Measurements from ENCODE around the gene NCOA3. TPM values are rescaled to one million over a fixed set of nuclear protein-coding genes. Genes with fewer than 3 reads are reported as not detected.
A peak's percentile ranks its signal among the peaks of the same experiment; 100 is the strongest.

Gene NCOA3
- total RNA-seq, 1 experiment from 2014 or later = 31.1 TPM

DNA sequence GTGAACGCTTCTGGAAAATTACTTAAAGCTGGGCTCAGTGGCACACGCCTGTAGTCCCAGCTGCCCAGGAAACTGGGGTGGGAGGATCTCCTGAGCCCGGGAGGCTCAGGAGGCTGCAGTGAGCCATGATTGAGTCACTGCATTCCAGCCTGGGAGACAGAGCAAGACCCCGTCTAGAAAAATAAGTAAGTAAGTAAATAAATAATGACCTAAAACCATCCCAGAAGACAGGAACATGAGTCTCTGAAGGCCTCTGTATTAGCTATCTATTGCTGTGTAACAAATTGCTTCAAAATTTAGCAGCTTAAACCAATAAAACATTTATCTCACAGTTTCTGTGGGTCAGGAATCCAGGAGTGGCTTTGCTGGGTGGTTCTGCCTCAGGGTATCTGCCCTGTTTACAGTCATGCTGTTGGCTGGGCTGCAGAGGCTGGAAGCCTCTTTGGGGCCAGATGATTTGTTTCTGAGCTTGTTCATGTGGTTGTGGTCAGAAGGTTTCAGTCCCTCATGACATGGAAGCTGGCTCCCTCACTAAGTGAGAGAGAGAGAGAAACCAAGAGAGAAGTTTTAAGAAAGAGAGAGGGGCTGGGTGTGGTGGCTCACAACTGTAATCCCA is 48.4 kb upstream of the NCOA3 start:
- Histone ChIP-seq H3K27ac (ENCODE audit: low read length) (peak overlapping the region; percentile 90), H2AFZ (ENCODE audit: low read length) (peak overlapping the region; percentile 72), H3K9ac (ENCODE audit: low read length) (peak overlapping the region; percentile 61), H3F3A (ENCODE audit: low read length, unreplicated experiment) (peaks cover 10% of the 10 kb centered on the region), H3K4me1 (ENCODE audit: insufficient read depth, low read length) (peaks cover 44% of the 10 kb centered on the region), H3K9me2 (replicated peaks; ENCODE audit: low read length) (no peaks in the 10 kb centered on the region), H4K20me1 (ENCODE audit: low read length) (no peaks in the 10 kb centered on the region), H3K36me3 (ENCODE audit: low read depth, low read length) (no peaks in the 10 kb centered on the region), H3K4me3 (ENCODE audit: low read length) (peak overlapping the region; percentile 45), H3K9me3 (ENCODE audit: low read length) (no peaks in the 10 kb centered on the region), H3K4me2 (ENCODE audit: low read length) (peak overlapping the region; percentile 77), H3K79me2 (ENCODE audit: low read length) (no peaks in the 10 kb centered on the region), H3K27me3 (ENCODE audit: low read length) (no peaks in the 10 kb centered on the region)
- TF ChIP-seq, protein P1, sequence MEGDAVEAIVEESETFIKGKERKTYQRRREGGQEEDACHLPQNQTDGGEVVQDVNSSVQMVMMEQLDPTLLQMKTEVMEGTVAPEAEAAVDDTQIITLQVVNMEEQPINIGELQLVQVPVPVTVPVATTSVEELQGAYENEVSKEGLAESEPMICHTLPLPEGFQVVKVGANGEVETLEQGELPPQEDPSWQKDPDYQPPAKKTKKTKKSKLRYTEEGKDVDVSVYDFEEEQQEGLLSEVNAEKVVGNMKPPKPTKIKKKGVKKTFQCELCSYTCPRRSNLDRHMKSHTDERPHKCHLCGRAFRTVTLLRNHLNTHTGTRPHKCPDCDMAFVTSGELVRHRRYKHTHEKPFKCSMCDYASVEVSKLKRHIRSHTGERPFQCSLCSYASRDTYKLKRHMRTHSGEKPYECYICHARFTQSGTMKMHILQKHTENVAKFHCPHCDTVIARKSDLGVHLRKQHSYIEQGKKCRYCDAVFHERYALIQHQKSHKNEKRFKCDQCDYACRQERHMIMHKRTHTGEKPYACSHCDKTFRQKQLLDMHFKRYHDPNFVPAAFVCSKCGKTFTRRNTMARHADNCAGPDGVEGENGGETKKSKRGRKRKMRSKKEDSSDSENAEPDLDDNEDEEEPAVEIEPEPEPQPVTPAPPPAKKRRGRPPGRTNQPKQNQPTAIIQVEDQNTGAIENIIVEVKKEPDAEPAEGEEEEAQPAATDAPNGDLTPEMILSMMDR (conservative IDR thresholded peaks at IDR 0.05; ENCODE audit: low read depth, low read length) = no peak
- no peak for TF ChIP-seq EZH2phosphoT487 (IDR thresholded peaks at IDR 0.05; ENCODE audit: borderline replicate concordance, low read length)
- no TSS peak for BruUV-seq (replicated peaks)
- ChIA-PET POLR2A (ENCODE audit: unreplicated experiment) (interaction anchor here (0.6 kb wide), 1 partner anchor 44 kb away, joined by 3 read pairs; no protein-coding TSS in a partner anchor), CTCF (no interaction called here)
- peak; percentile 99 for ATAC-seq
- intact Hi-C loops (cut with micrococcal nuclease) = loop anchor here (1.0 kb wide), 1 partner anchor 61 kb away; no protein-coding TSS in a partner anchor
- peak; percentile 96 for DNase-seq

DNA sequence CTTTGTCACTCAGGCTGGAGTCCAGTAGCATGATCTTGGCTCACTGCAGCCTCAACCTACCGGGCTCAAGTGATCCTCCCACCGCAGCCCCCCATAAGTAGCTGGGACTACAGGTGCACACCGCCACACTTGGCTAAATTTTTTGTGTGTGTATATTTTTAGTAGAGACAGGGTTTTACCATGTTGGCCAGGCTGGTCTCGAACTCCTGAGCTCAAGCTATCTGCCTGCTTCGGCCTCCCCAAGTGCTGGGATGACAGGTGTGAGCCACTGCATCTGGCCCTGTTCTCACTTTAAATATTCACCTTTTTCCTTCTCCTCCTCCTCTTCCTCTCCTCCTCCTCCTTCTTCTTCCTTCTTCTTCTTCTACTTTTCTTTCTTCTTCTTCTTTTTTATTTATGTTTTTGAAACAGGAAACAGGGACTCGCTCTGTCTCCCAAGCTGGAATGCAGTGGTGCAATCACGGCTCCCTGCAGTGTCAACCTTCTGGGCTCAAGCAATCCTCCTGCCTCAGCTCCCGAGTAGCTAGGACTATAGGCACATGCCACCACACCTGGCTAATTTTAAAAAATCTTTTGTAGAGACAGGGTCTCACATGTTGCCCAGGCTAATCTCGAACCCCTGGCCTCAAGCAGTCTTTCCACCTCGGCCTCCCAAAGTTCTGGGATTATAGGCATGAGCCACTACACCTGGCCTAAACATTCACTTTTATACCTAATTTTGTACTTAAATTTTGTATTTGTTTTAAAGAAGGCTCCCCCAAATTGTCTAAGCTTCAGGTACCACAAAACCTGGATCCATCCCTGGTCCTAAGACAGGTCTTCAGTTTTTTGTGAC is 47.2 kb upstream of the NCOA3 start:
- Histone ChIP-seq H3K36me3 (ENCODE audit: low read depth, low read length) (no peaks in the 10 kb centered on the region), H3K79me2 (ENCODE audit: low read length) (no peaks in the 10 kb centered on the region), H3K27me3 (ENCODE audit: low read length) (no peaks in the 10 kb centered on the region), H3K4me2 (ENCODE audit: low read length) (no peak overlapping the region), H3K27ac (ENCODE audit: low read length) (peak overlapping the region; percentile 90), H3K9ac (ENCODE audit: low read length) (no peak overlapping the region), H3F3A (ENCODE audit: low read length, unreplicated experiment) (peaks cover 10% of the 10 kb centered on the region), H4K20me1 (ENCODE audit: low read length) (no peaks in the 10 kb centered on the region), H3K9me2 (replicated peaks; ENCODE audit: low read length) (no peaks in the 10 kb centered on the region), H3K9me3 (ENCODE audit: low read length) (no peaks in the 10 kb centered on the region), H3K4me1 (ENCODE audit: insufficient read depth, low read length) (peaks cover 45% of the 10 kb centered on the region), H3K4me3 (ENCODE audit: low read length) (no peak overlapping the region), H2AFZ (ENCODE audit: low read length) (no peak overlapping the region)
- TF ChIP-seq, protein P1 (conservative IDR thresholded peaks at IDR 0.05; ENCODE audit: low read depth, low read length) = no peak
- TF ChIP-seq EZH2phosphoT487 (IDR thresholded peaks at IDR 0.05; ENCODE audit: borderline replicate concordance, low read length) (no peak), EZH2 (IDR thresholded peaks at IDR 0.05; ENCODE audit: low read length, unreplicated experiment) (no peak)
- intact Hi-C loops (cut with micrococcal nuclease) = no loop called here
- POLR2A ChIA-PET (ENCODE audit: unreplicated experiment) = no interaction called here
- DNase-seq (no peak), ATAC-seq (no peak)
- no TSS peak for BruUV-seq (replicated peaks)
- CTCF ChIA-PET = no interaction called here
